GM19455 (cell line): ENCODE data around the gene SLCO2B1.

Experiments
- ATAC-seq: cut with Tn5 transposase; IDR thresholded peaks from one replicate; pipeline ENCODE4 v1.9.1; 2021; ENCODE audit not compliant: unreplicated experiment

The SLCO2B1 gene

DNA sequence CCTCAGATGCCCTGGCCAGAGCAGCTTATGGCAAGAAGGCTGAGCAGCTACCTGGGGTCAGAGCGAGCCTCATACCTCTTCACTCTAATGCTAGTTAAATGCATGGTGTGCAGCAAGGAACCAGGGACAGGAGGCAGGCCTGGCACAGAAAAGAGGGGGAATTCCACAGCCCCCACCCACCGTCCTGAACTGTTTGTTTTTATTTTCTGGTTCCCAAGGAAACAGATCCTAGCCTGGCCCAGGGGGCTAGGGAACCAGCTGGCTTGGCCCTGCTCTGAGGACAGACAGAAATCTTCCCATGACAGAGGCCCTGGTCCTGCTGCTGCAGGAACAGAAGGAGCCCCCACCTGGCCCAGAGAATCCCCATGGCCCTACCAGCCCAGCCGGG is 40.4 kb downstream of the SLCO2B1 start:
- ATAC-seq = no peak

DNA sequence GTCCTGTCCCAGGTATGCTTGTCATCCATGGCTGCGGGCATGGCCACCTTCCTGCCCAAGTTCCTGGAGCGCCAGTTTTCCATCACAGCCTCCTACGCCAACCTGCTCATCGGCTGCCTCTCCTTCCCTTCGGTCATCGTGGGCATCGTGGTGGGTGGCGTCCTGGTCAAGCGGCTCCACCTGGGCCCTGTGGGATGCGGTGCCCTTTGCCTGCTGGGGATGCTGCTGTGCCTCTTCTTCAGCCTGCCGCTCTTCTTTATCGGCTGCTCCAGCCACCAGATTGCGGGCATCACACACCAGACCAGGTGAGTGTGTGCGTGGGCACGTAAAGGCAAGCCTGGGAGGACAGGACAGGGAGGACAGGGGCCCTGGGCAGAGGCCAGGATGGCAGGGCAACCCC is 42.4 kb downstream of the SLCO2B1 start:
- no peak for ATAC-seq

DNA sequence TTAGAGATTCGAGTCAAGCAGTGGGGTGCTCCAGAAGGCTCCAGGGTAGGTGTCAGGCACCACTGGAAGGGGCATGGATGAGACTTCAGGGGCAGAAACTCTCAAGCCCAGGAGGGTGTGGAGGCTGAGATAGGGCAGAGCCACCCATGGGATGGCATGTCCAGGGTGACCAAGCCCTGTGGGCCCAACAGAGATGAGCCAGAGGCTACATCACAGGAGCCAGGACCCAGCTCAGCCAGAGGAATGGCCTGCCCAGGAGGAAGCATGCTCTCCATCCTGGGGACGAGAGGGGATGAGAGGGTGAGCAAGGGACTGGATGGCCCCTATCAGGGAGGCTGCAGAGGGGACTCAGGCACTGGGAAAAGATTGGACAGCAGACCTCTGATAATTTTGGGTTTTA is 42.8 kb downstream of the SLCO2B1 start:
- ATAC-seq = no peak

DNA sequence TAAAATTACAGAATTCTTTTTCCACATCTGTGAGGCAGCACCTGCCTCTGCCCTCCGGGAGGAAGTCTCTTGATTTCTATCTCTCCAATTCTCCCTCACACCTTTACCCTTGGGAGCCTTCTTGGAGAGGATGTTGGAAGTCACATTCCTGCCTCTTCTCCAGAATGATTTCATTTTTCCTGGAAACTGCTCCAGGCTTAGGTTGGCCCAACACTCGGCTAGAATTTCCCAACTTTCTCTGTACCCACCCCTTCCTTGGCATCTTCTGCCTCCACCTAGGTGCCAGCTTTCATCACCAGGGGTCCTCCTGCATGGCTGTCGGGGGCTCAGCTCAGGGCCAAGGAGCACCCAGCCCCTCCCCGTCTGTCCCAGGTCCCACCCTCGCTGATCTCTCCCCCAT is 43.2 kb downstream of the SLCO2B1 start:
- ATAC-seq = no peak

DNA sequence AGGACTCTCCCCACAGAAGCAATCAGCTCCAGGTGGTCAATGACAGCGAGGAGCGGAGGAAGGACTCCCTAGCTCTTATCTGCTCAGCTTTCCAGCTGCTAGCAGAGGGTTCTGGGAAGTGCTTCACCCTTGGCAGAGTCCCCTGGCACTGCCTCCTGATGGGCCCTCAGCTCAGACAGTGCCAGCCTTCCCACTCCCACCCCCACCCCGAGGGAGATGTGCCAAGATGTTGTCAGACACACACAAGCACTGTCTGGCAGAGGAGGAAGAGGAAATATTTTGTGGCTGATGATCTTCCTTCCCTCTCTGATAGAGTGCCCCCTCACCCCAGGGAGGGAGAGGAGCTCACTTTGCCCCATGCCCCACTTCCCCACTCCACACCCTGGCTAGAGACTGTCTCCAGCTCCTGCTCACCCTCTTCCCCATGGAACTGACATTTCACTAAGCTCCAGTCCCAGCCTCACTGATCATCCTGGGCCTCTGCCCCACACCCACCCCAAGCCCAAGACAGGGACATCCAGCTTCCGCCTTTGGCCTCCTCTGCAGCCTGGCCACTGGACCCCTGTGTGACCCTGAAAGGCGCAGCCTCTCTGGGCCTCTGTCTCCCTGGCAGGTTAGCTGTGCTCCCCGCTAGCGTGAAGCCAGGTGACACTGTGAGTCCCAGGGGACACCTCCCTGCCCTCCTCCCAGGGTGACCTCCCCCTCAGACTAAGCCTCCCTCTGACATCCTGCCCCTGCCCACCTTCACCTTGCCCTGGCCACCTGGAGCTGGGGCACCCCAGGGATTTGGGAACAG is 44.5 kb downstream of the SLCO2B1 start:
- ATAC-seq = no peak

DNA sequence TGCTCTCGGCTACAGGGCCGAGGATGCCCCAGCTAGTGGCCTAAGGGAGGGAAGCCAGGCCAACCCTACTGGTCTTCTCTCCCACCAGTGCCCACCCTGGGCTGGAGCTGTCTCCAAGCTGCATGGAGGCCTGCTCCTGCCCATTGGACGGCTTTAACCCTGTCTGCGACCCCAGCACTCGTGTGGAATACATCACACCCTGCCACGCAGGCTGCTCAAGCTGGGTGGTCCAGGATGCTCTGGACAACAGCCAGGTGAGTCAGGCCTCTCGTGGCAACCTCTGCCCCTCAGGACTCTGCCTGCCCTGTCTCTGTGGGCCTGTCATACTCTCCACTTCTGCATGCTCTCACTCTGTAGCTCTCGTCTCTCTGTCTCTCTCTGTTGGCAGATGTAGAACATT is 45.5 kb downstream of the SLCO2B1 start:
- ATAC-seq = no peak

DNA sequence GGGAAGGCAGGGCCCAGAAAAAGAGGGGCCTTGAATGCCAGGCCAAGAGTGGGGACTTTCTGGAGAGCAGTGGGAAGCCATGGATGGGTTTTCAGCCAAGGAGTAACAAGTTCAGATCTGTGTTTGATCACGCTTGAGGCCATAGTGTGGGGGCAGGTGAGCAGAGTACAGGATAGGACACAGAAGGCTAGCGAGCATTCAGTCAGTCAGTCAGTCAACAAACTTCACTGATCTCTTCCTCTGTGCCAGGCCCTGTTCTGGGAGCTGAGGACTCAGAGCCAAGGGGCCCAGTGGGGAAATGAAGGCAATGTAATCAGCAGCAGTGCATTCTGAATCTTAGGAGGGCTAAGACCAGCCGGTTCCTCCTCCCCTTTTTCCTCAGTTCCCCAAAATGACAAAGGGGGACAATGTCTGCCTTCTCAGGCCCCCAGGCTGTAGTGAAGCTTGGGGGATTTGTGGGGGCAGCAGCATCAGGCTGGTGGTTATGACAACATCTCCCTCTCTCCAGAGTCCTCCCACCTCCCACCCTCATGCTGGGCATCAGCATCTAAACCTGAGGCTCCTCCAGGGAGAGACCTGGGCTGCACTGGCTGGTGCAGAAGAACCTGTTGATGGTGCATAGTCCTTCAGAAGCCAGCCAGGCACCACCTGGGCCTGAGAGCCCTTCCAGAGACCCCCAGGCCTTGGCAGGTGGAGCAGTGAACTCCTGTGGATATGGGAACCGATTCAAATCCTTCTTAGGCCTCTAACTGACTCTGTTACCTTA is 46.8 kb downstream of the SLCO2B1 start:
- ATAC-seq = no peak

DNA sequence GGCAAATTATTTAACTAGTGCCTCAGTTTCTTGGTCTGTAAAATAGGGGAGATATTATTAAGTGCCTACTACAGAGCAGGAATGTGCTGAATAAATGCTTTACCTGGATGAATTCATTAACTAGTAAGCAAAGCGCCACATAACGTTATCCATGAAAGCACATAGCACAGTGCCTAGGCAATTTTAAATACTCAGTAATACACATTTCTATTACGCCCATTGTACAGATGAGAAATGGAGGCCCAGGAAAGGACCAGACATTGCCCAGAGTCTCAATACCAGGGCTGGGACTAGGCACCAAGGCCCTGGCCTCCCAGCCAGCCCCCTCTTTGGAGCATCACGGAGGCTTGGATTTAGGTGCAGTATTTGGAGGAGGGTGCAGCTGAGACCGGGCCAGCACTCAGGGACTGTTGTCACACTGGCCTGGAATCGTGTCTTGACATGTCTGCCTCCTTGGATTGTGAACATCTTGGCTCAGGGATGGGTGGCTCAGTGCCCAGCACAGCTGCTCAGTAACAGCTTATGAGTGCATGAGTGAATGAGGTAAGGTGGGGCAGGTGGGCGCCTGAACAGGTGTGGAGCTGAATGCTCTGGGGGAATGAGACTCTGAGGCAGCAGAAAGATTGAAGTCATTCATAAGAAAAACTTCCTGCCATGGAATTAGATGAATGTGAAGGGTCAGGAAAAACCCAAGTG is 47.5 kb downstream of the SLCO2B1 start:
- ATAC-seq = no peak

DNA sequence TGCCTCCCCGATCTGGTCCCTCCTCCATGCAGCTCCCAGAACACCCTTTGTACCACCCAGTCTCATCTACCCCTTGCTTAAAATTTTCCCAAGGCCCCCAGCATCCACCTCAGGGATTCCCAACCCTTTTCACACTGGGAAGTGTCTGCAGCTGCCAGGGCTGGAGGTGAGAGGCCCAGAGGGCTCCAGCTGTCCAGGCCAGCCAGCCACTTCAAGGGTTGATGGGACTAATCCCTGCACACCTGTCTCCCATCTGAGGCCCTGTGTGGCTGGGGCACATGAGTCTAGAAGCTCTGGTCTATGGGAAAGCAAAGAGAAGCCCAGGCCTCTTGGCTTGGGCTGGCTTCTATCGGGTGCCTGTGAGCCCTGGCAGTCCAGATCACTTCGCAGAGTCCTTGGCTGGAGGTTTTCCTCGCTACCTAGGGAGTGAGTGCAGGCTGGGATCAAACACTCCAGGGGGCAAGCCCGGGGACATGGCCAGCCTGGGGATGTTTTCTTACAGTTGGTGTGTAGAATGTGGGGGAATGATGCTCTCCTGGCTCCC is 48.6 kb downstream of the SLCO2B1 start:
- ATAC-seq = no peak

DNA sequence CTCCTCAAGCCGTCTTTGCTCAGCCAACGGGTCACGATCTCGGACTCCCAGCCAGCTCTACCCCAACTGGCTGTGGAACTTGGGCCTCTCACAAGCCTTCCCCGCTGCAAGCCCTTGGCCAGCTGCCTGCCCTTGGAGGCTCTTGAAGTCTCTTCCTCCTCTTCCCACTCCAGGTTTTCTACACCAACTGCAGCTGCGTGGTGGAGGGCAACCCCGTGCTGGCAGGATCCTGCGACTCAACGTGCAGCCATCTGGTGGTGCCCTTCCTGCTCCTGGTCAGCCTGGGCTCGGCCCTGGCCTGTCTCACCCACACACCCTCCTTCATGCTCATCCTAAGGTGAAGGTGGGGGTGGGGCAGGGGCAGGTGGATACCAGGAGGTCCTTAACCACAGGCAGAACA is 49.1 kb downstream of the SLCO2B1 start:
- ATAC-seq = no peak

DNA sequence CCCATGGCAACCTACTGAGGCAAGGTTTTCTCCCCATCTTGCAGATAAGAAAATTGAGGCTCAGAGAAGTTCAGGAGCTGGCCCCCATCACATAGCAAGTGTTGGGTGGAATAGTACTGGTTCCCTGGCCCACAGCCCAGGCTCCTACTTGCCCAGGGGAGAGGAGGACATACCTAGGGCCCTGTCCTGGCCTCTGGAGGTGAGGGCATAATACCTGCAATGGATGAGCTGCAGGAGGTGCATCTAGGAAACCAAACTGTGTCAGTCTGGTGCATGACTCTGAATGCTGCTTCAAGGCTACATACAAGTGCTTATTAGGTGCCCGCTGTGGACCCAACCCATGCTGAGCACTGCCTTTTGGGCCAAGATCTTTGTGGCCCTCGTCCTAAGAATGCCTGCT is 49.6 kb downstream of the SLCO2B1 start:
- ATAC-seq = no peak

DNA sequence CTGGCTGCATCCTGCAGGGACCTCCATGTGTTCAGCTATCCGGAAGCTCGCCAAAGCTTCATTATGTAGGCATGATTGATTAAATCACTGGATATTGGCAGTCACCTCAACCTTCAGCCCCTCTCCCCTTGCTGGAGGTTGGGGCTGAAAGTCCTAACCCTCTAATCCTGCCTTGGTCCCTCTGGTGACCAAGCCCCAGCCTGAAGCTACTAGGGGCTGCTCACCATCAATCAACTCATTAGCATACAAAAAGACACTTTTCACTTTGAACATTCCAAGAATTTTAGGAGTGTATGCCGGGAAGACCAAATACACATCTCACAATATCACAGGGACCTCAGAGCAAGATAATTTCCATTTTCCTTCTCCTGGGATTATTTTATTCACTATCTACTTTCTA is 50.9 kb downstream of the SLCO2B1 start:
- no peak for ATAC-seq

DNA sequence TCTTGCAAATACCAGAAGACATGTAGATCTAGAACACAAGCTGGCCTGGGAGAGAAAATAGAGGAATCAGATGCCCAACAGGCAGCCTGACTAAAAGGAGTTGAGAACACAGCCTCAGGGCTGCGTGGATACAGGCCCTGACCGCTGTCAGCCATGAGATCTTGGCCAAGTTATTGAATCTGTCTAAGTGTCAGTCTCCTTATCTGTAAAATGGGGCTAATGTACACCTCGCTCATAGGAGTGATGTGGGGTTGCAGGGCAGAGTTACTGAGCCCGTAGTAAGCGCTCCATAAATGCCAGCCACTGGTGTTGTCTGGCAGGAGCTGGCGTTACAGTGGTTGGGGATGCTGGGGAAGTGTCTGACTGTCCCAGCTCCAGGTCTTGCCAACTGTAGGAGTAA is 51.3 kb downstream of the SLCO2B1 start:
- no peak for ATAC-seq

DNA sequence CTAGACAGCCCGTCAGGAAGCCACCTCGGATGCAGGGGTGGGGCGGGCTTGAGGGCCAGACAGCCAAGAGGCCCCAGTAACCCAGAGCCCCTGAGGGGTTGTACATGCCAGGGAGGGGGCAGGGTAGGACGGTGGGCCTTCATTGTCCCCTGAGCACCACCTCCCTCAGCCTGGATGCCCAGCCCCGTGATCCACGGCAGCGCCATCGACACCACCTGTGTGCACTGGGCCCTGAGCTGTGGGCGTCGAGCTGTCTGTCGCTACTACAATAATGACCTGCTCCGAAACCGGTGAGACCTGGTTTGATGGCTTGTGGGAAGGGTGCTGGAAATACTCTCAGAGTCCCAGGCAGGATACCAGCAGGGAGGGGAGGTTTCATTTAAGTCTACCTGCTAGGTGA is 52.2 kb downstream of the SLCO2B1 start:
- no peak for ATAC-seq

DNA sequence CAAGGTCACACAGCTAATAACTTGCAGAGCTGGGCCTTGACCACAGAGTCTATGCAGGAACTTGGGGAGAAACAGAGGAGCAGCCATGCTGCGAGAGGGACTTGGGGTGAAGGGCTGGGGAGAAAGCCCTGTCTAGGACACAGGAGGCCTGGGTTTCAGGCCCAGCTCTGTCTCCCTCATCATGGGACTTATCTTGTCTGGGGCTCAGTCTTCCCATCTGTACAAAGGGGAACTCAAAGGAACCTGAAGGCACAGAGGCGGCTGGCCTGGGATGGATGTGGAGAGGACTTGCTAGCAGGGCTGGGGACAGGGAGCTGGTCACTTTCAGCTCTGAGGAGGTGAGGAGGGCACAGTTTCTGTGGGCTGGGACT is 52.7 kb downstream of the SLCO2B1 start:
- ATAC-seq = no peak

DNA sequence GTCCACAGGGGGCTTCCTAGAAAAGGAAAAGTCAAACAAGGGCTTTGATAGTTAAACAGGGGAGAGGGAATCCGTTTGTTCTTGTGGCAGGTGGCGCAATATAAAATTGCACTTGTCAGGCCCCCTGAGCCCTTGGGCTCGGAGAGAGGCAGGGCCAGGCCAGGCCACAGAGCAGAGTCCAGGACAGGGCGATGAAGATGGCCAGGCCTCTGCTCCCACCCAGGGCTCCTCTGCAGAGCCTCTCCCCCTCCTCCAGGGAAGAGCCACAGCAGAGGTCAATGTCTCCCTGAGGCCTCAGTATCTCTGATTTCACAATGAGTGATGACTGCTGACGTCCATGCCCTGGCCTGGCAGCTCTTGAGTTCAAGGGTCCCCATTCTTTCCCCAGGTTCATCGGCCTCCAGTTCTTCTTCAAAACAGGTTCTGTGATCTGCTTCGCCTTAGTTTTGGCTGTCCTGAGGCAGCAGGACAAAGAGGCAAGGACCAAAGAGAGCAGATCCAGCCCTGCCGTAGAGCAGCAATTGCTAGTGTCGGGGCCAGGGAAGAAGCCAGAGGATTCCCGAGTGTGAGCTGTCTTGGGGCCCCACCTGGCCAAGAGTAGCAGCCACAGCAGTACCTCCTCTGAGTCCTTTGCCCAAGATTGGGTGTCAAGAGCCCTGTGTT is 53.2 kb downstream of the SLCO2B1 start:
- ATAC-seq = no peak

DNA sequence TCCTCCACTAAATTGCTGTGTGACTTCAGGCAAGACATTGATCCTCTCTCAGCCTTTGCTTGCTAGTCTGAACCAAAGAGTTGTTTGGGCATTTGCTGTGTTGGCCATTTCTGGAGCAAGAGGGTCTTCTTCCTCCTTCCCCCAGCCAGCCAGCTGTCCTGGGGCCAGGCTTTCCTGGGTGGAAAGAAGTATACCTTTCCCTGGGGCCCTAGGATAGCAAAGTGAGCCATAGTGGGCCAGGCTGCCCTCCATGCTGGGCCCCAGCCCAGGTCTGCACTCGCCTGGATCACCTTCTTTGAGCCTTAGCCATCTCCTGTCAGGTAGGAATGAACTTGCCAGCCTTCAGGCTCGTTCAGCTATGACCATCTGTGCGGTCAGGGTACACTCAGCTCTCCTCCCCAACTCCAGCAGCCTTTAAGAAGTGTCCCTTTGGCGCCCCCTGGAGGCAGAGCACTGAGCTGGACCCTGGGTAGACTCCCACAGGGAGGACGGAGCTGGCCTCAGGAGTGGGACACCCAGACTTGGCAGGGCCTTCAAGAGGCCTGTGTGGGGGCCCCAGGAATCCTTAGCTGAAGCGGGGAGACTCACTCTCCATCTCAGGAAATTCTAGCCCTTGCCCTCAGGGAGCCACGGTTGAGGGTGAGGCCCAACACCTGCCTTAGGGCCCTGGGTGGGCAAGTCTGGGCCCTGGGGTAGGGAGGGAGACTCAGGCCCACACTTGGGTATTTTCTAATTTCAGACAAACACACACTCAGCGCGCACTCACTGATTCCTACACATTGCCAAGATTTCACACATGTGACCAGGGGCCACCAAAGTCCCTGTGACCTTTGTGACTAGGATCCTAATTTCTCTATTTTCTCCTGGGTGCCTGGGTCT is 54.0 kb downstream of the SLCO2B1 start:
- ATAC-seq = no peak

DNA sequence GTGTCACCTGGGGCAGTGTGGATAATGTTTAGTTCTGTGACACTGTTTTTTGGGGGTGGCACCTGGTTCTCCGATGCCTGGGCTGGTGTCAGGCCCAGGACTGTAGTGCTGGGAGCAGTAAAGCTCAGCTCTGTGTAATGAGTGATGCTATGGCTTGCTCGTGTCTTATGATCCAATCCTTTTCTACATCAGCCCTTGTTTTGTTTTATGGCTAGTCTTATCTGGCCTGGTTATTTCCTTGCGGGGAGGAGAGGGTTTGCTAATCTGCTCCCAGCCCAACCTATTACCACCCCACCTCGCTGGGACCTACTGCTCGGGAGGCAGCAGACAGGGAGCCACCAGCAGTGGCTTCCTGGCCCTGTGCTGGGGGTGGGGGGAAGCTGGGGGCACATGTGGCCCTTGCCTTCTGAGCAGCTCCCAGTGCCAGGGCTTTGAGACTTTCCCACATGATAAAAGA is 54.7 kb downstream of the SLCO2B1 start:
- ATAC-seq = no peak

DNA sequence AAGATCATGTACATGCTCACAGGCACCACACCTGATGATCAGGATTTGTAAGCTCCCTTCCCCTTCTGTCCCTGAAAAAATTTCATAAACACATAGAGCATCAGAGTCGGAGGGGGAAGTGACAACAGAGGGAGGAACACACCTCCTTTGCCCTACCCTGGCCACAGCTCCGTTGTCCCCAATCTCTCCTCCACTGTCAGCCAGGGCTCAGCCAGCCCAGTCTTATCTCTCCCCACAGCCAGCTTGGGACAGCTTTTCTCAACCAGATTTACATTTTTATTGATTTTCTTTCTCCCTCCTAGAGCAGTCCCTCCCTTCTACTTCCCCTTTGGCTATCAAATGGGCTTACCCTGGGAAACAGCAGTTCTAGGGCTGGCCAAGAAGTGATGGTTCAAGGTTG is 57.5 kb downstream of the SLCO2B1 start:
- ATAC-seq = no peak

DNA sequence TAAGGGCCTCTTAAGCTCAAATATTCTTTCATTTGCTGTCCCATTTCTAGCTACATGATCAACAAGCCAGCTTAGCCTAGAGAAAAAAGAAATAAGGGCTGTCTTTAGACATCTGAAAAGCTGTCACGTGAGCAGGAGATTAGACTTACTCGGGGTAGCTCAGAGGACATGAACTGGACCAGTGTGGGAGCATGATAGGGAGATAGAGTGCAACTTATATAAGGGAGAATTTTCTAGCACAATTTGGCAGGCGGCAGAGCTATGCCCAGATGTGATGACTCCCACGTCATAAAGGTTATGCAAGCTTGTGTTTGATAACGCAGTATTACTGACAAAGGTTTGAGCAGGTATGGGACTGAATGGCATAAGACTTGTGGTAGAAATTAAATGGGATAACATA is 61.5 kb downstream of the SLCO2B1 start:
- ATAC-seq = no peak
